ENCODE data around the gene STX7. TPM values are rescaled to one million over a fixed set of nuclear protein-coding genes. Genes with fewer than 3 reads are reported as not detected.

The STX7 gene
- total RNA-seq, 1 experiment from 2014 or later, result 33.0 TPM

GRCh38 chr6:132524646-132525045 lies 11.7 kb upstream of the STX7 start:
- ChIA-PET CTCF (interaction anchor here (0.8 to 1.5 kb wide), 5 partner anchors 146 to 300 kb away, joined by 3 to 11 read pairs (median 6); no protein-coding TSS in a partner anchor), POLR2A (interaction anchor here (1.4 kb wide), 1 partner anchor 12 kb away, joined by 7 read pairs; the partner anchor contains the start of gene STX7)
- Mint-ChIP-seq H3K27ac (ENCODE audit: low read depth, unreplicated experiment) (no peak overlapping the region), H3K4me3 (ENCODE audit: unreplicated experiment) (no peak overlapping the region), H3K36me3 (ENCODE audit: insufficient read depth, unreplicated experiment) (no peaks in the 10 kb centered on the region), H3K9me3 (ENCODE audit: unreplicated experiment) (no peaks in the 10 kb centered on the region), H3K4me1 (ENCODE audit: insufficient read depth, unreplicated experiment) (no peaks in the 10 kb centered on the region), H3K27me3 (ENCODE audit: insufficient read depth, unreplicated experiment) (peaks cover 31% of the 10 kb centered on the region)
- no peak for DNase-seq (ENCODE audit: unreplicated experiment)
- TF ChIP-seq, protein P1, sequence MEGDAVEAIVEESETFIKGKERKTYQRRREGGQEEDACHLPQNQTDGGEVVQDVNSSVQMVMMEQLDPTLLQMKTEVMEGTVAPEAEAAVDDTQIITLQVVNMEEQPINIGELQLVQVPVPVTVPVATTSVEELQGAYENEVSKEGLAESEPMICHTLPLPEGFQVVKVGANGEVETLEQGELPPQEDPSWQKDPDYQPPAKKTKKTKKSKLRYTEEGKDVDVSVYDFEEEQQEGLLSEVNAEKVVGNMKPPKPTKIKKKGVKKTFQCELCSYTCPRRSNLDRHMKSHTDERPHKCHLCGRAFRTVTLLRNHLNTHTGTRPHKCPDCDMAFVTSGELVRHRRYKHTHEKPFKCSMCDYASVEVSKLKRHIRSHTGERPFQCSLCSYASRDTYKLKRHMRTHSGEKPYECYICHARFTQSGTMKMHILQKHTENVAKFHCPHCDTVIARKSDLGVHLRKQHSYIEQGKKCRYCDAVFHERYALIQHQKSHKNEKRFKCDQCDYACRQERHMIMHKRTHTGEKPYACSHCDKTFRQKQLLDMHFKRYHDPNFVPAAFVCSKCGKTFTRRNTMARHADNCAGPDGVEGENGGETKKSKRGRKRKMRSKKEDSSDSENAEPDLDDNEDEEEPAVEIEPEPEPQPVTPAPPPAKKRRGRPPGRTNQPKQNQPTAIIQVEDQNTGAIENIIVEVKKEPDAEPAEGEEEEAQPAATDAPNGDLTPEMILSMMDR (IDR thresholded peaks at IDR 0.05; ENCODE audit: unreplicated experiment), result no peak
- intact Hi-C loops (cut with micrococcal nuclease), result loop anchor here (5.0 kb wide), 1 partner anchor 288 kb away; the partner anchor contains the start of gene RPS12
- BruUV-seq (replicated peaks), result no TSS peak

GRCh38 chr6:132520953-132521352 lies 8.0 kb upstream of the STX7 start:
- no peaks in the 10 kb centered on the region for H3K36me3 Mint-ChIP-seq (ENCODE audit: insufficient read depth, unreplicated experiment)
- no TSS peak for BruUV-seq (replicated peaks)
- peak; percentile 8 for DNase-seq (ENCODE audit: unreplicated experiment)
- H3K9me3 Mint-ChIP-seq (ENCODE audit: unreplicated experiment), result no peaks in the 10 kb centered on the region
- CTCF ChIA-PET, result no interaction called here
- intact Hi-C loops (cut with micrococcal nuclease), result no loop called here
- no peak overlapping the region for H3K4me3 Mint-ChIP-seq (ENCODE audit: unreplicated experiment)
- no peaks in the 10 kb centered on the region for H3K4me1 Mint-ChIP-seq (ENCODE audit: insufficient read depth, unreplicated experiment)
- TF ChIP-seq, protein P1 (IDR thresholded peaks at IDR 0.05; ENCODE audit: unreplicated experiment), result no peak
- no peak overlapping the region for H3K27ac Mint-ChIP-seq (ENCODE audit: low read depth, unreplicated experiment)
- H3K27me3 Mint-ChIP-seq (ENCODE audit: insufficient read depth, unreplicated experiment), result peaks cover 31% of the 10 kb centered on the region
- POLR2A ChIA-PET, result no interaction called here

DNA sequence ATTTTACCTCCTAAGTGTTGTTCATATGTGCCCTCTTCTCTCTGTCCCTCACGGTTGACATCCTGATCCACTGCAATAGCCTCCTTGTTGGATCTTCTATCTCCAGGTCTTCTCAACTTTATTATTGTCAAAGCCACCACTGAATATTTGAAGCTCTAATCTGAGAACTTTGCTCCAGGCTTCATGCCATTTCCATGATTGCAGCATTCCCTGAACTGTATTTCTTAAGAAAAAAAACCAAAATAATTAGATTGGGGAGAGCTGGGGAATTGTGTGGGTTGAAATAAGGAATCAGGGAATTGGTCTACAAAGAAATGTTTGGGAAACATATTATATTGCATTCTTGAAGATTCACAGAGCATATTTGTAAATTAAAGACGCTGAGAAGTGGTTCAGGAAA lies 2.5 kb upstream of the STX7 start:
- CTCF ChIA-PET, result interaction anchor here (0.6 to 0.7 kb wide), 2 partner anchors 23 to 298 kb away, joined by 3 read pairs; no protein-coding TSS in a partner anchor
- peaks cover 23% of the 10 kb centered on the region for H3K4me1 Mint-ChIP-seq (ENCODE audit: insufficient read depth, unreplicated experiment)
- TF ChIP-seq, protein P1 (IDR thresholded peaks at IDR 0.05; ENCODE audit: unreplicated experiment), result no peak
- POLR2A ChIA-PET, result interaction anchor here (1.1 kb wide), 1 partner anchor 59 kb away, joined by 3 read pairs; no protein-coding TSS in a partner anchor
- no peaks in the 10 kb centered on the region for H3K27me3 Mint-ChIP-seq (ENCODE audit: insufficient read depth, unreplicated experiment)
- no TSS peak for BruUV-seq (replicated peaks)
- no peak for DNase-seq (ENCODE audit: unreplicated experiment)
- no peak overlapping the region for H3K4me3 Mint-ChIP-seq (ENCODE audit: unreplicated experiment)
- intact Hi-C loops (cut with micrococcal nuclease), result no loop called here
- H3K36me3 Mint-ChIP-seq (ENCODE audit: insufficient read depth, unreplicated experiment), result no peaks in the 10 kb centered on the region
- H3K9me3 Mint-ChIP-seq (ENCODE audit: unreplicated experiment), result no peaks in the 10 kb centered on the region
- H3K27ac Mint-ChIP-seq (ENCODE audit: low read depth, unreplicated experiment), result no peak overlapping the region

- H3K4me1 Mint-ChIP-seq (ENCODE audit: insufficient read depth, unreplicated experiment), result peaks cover 25% of the 10 kb centered on the region
- H3K36me3 Mint-ChIP-seq (ENCODE audit: insufficient read depth, unreplicated experiment), result no peaks in the 10 kb centered on the region
- DNase-seq (ENCODE audit: unreplicated experiment), result no peak
- BruUV-seq (replicated peaks), result no TSS peak
- no peaks in the 10 kb centered on the region for H3K9me3 Mint-ChIP-seq (ENCODE audit: unreplicated experiment)
- ChIA-PET POLR2A (interaction anchor here (0.9 to 4.5 kb wide), 4 partner anchors 251 to 306 kb away, joined by 5 to 66 read pairs (median 14); partner anchors contain the start of genes RPS12 and SLC18B1), CTCF (interaction anchor here (0.6 to 1.7 kb wide), 4 partner anchors 18 to 851 kb away, joined by 3 to 6 read pairs (median 4); no protein-coding TSS in a partner anchor)
- intact Hi-C loops (cut with micrococcal nuclease), result no loop called here
- peak overlapping the region; percentile 92 for H3K4me3 Mint-ChIP-seq (ENCODE audit: unreplicated experiment)
- H3K27ac Mint-ChIP-seq (ENCODE audit: low read depth, unreplicated experiment), result no peak overlapping the region
- no peaks in the 10 kb centered on the region for H3K27me3 Mint-ChIP-seq (ENCODE audit: insufficient read depth, unreplicated experiment)
- TF ChIP-seq, protein P1 (IDR thresholded peaks at IDR 0.05; ENCODE audit: unreplicated experiment), result no peak
These were observed 1.1 kb upstream of the STX7 start for GRCh38 chr6:132513831-132514545.

All from MCF 10A (cell line).